Heart left ventricle (tissue), 13 donors: ENCODE data around the gene WDPCP.

ENCODE experiments used
- CTCF ChIP-seq, 12 donors: fragments of 200-600 bp; sonication (generic) in 4 of 12; IDR thresholded peaks; one replicate each; pipeline versions ENCODE4 v1.5.0 to v1.8.0; 2018 to 2022; ENCODE audit warnings: antibody characterized with exemption in 12 of 12, mild to moderate bottlenecking in 5 of 12
- POLR2A ChIP-seq, 2 donors: fragments of 450-650 bp; IDR thresholded peaks; one replicate each; pipeline ENCODE4 v1.6.1; 2017; ENCODE audit warnings: antibody characterized with exemption in 2 of 2, mild to moderate bottlenecking in 2 of 2, moderate library complexity in 2 of 2
- donor health status: ischemic (EF 13 %, LVEDD 7.1; RV severe dilation, severe dysfunction).
- donor health status: DM: no; HTN: yes; CAD: no.
- donor health status: DM: no; HTN: no; CAD: no.
- donor health status: ischemic (EF 25% LVEDD 6.9; RV normal size, moderate dysfunction).
- donor health status: ischemic (EF 25% LVEDD 5.7; RV mildly dilated, moderate dysfunction).
- donor health status: ischemic (EF 35%, LVEDD 5.7; RV mildly dilated, moderate dysfunction).
- donor health status: nonischemic (EF 11% LVEDD 7.7; RV severe dilation, severe dysfunction).
- donor health status: DM: yes; HTN: yes; CAD: no.
- donor health status: PGD.
- donor health status: ischemic (EF 29% LVEDD 5.4; RV normal size, mild dysfunction).
- donor health status: nonischemic (EF 23%, LVEDD 6.1; RV moderate dilation, normal function).

- no peak for TF ChIP-seq CTCF (IDR thresholded peaks at IDR 0.05)
- no peak for TF ChIP-seq POLR2A (IDR thresholded peaks at IDR 0.05)
Observed at GRCh38 chr2:63525905-63526304, 62.4 kb downstream of the WDPCP start.
